ENCODE results near the gene EEPD1.

- TF ChIP-seq, protein P1, sequence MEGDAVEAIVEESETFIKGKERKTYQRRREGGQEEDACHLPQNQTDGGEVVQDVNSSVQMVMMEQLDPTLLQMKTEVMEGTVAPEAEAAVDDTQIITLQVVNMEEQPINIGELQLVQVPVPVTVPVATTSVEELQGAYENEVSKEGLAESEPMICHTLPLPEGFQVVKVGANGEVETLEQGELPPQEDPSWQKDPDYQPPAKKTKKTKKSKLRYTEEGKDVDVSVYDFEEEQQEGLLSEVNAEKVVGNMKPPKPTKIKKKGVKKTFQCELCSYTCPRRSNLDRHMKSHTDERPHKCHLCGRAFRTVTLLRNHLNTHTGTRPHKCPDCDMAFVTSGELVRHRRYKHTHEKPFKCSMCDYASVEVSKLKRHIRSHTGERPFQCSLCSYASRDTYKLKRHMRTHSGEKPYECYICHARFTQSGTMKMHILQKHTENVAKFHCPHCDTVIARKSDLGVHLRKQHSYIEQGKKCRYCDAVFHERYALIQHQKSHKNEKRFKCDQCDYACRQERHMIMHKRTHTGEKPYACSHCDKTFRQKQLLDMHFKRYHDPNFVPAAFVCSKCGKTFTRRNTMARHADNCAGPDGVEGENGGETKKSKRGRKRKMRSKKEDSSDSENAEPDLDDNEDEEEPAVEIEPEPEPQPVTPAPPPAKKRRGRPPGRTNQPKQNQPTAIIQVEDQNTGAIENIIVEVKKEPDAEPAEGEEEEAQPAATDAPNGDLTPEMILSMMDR (IDR thresholded peaks at IDR 0.05): no peak
- no peak for TF ChIP-seq POLR2A (IDR thresholded peaks at IDR 0.05)
Measured at GRCh38 chr7:36283181-36283580, 130.1 kb downstream of the EEPD1 start.
